Measurements from ENCODE around the gene TBC1D2B.
A peak's percentile ranks its signal among the peaks of the same experiment; 100 is the strongest.
"Not testable (repeated sequence)": the region's sequence is repeated elsewhere in the genome, so short reads cannot be mapped to it uniquely, and the experiment has no call there.

Gene TBC1D2B

GRCh38 chr15:77969055-77969454 lies 108.5 kb downstream of the TBC1D2B start:
- no peak for TF ChIP-seq CTCF (IDR thresholded peaks at IDR 0.05; ENCODE audit: insufficient read depth, low read length, missing control alignments)
- POLR2A ChIA-PET: no interaction called here
- no peak overlapping the region for H3K4me3 ChIP-seq (ENCODE audit: low read depth, low read length)
- DNase-seq (ENCODE audit: low read depth, low spot score): no peak
- CTCF ChIA-PET: interaction anchor here (2.7 to 6.1 kb wide), 3 partner anchors 10 to 272 kb away, joined by 20 to 538 read pairs (median 65); no protein-coding TSS in a partner anchor

GRCh38 chr15:77967798-77968197 lies 109.7 kb downstream of the TBC1D2B start:
- CTCF ChIA-PET: interaction anchor here (1.0 to 6.1 kb wide), 17 partner anchors 9 to 460 kb away, joined by 3 to 538 read pairs (median 9); partner anchors contain the start of gene SH2D7
- no peak for TF ChIP-seq CTCF (IDR thresholded peaks at IDR 0.05; ENCODE audit: insufficient read depth, low read length, missing control alignments)
- POLR2A ChIA-PET: no interaction called here
- DNase-seq (ENCODE audit: low read depth, low spot score): no peak
- no peak overlapping the region for H3K4me3 ChIP-seq (ENCODE audit: low read depth, low read length)

GRCh38 chr15:77967235-77967615 lies 110.3 kb downstream of the TBC1D2B start:
- DNase-seq (ENCODE audit: low read depth, low spot score); POLR2A ChIA-PET; H3K4me3 ChIP-seq (ENCODE audit: low read depth, low read length): not testable (repeated sequence)
- CTCF ChIA-PET: interaction anchor here (0.6 to 6.1 kb wide), 42 partner anchors 8 to 462 kb away, joined by 3 to 538 read pairs (median 5); partner anchors contain the start of gene SH2D7

- no peak overlapping the region for H3K4me3 ChIP-seq (ENCODE audit: low read depth, low read length)
- POLR2A ChIA-PET: no interaction called here
- TF ChIP-seq CTCF (IDR thresholded peaks at IDR 0.05; ENCODE audit: insufficient read depth, low read length, missing control alignments): peak; percentile 73
- DNase-seq (ENCODE audit: low read depth, low spot score): no peak
- CTCF ChIA-PET: interaction anchor here (0.6 to 6.1 kb wide), 53 partner anchors 8 to 462 kb away, joined by 3 to 538 read pairs (median 4); partner anchors contain the start of gene SH2D7
These were observed 110.8 kb downstream of the TBC1D2B start for GRCh38 chr15:77966540-77967234.

- no peak for DNase-seq (ENCODE audit: low read depth, low spot score)
- ChIA-PET POLR2A (no interaction called here), CTCF (interaction anchor here (0.6 to 6.1 kb wide), 6 partner anchors 128 to 277 kb away, joined by 3 to 538 read pairs (median 22); partner anchors contain the start of genes CIB2 and SH2D7)
- no peak for TF ChIP-seq CTCF (IDR thresholded peaks at IDR 0.05; ENCODE audit: insufficient read depth, low read length, missing control alignments)
- no peak overlapping the region for H3K4me3 ChIP-seq (ENCODE audit: low read depth, low read length)
These were observed 113.3 kb downstream of the TBC1D2B start for GRCh38 chr15:77964193-77964592.

- CTCF ChIA-PET: interaction anchor here (0.6 to 7.2 kb wide), 49 partner anchors 9 to 458 kb away, joined by 3 to 330 read pairs (median 4); partner anchors contain the start of genes IDH3A and SH2D7
- no peak for DNase-seq (ENCODE audit: low read depth, low spot score)
These were observed 118.1 kb downstream of the TBC1D2B start for GRCh38 chr15:77959432-77959879.

GRCh38 chr15:77958716-77959431 lies 118.6 kb downstream of the TBC1D2B start:
- ChIA-PET CTCF (interaction anchor here (0.6 to 7.2 kb wide), 46 partner anchors 9 to 458 kb away, joined by 3 to 330 read pairs (median 4); partner anchors contain the start of gene SH2D7), POLR2A (interaction anchor here (0.6 kb wide), 1 partner anchor 152 kb away, joined by 3 read pairs; no protein-coding TSS in a partner anchor)
- not testable (repeated sequence) for DNase-seq (ENCODE audit: low read depth, low spot score); H3K4me3 ChIP-seq (ENCODE audit: low read depth, low read length)

More at GRCh38 chr15:77959432-77959879, 118.1 kb downstream of the TBC1D2B start:
- H3K4me3 ChIP-seq (ENCODE audit: low read depth, low read length): peak overlapping the region; percentile 34
- TF ChIP-seq CTCF (IDR thresholded peaks at IDR 0.05; ENCODE audit: insufficient read depth, low read length, missing control alignments): peak; percentile 92
- POLR2A ChIA-PET: no interaction called here

GRCh38 chr15:77958021-77958420 lies 119.5 kb downstream of the TBC1D2B start:
- CTCF ChIA-PET: interaction anchor here (1.2 to 7.2 kb wide), 8 partner anchors 10 to 283 kb away, joined by 3 to 330 read pairs (median 12); no protein-coding TSS in a partner anchor
- POLR2A ChIA-PET; H3K4me3 ChIP-seq (ENCODE audit: low read depth, low read length); DNase-seq (ENCODE audit: low read depth, low spot score): not testable (repeated sequence)

GRCh38 chr15:77953926-77954325 lies 123.6 kb downstream of the TBC1D2B start:
- POLR2A ChIA-PET; H3K4me3 ChIP-seq (ENCODE audit: low read depth, low read length); DNase-seq (ENCODE audit: low read depth, low spot score): not testable (repeated sequence)
- CTCF ChIA-PET: interaction anchor here (2.0 to 7.2 kb wide), 2 partner anchors 154 to 287 kb away, joined by 7 to 330 read pairs; no protein-coding TSS in a partner anchor

Data from AG04449 (cell line).